HepG2 (cell line): Measurements from ENCODE around the gene SRRM3. TPM values are rescaled to one million over a fixed set of nuclear protein-coding genes. Genes with fewer than 3 reads are reported as not detected.

Source experiments
- GTF2F1 ChIP-seq: fragments of 150-350 bp; IDR thresholded peaks from 2 replicates; pipeline ENCODE4 v1.6.1; 2014; ENCODE audit warnings: low read length
- SPEN ChIP-seq: sonication (generic); formaldehyde crosslinking; IDR thresholded peaks from 2 replicates; pipeline ENCODE4 v1.5.1; 2020; ENCODE audit warnings: low read depth, mild to moderate bottlenecking, missing genetic modification reagents
- YY1 ChIP-seq: IDR thresholded peaks from 2 replicates; pipeline ENCODE4 v1.6.1; 2011; ENCODE audit warnings: low read length, low read depth, moderate library complexity, mild to moderate bottlenecking; ENCODE audit not compliant: insufficient read depth, insufficient replicate concordance
- ZBTB4 ChIP-seq: sonication (generic); formaldehyde crosslinking; IDR thresholded peaks from 2 replicates; pipeline ENCODE4 v1.4.0; 2020; ENCODE audit warnings: missing genetic modification reagents, mild to moderate bottlenecking, borderline replicate concordance
- ZNF629 ChIP-seq: sonication (generic); formaldehyde crosslinking; conservative IDR thresholded peaks from 2 replicates; pipeline ENCODE4 v1.5.0; 2020; ENCODE audit warnings: missing genetic modification reagents
- polyA plus RNA-seq, 8 experiments: library from polyadenylated mRNA; depleted of rRNA in 3 of 8; stranded (reverse) in 7 of 8; unstranded in 1 of 8; fragments of >200 nt; fragmentation: Illumina TruSeq in 4 of 8; extraction: Trizol in 4 of 8; gene quantifications; 2 replicates each; pipeline versions ENCODE4 v1.2.1 to v1.2.3, GENCODE V29; 2011 to 2016; ENCODE audit warnings: low read depth in 4 of 8, missing spikeins in 1 of 8, mixed read lengths in 1 of 8; ENCODE audit not compliant: insufficient read depth in 1 of 8
- total RNA-seq, 5 experiments: library from RNA; depleted of rRNA; stranded (reverse); fragments of >200 nt; fragmentation: Illumina TruSeq; extraction: Trizol; gene quantifications; 2 replicates each; pipeline ENCODE4 v1.2.3, GENCODE V29; 2016; ENCODE audit warnings: low read depth in 1 of 5
- TF ChIP-seq, protein P1 (sequence below): sonication (generic); formaldehyde crosslinking; IDR thresholded peaks from 2 replicates; pipeline ENCODE4 v1.4.0; 2020; ENCODE audit warnings: mild to moderate bottlenecking, missing genetic modification reagents, borderline replicate concordance

Gene SRRM3
- total and polyA plus RNA-seq, 2 of the 13 experiments (the other 11 are each of a cell fraction or from before 2014, with no cell fraction given) = 0.13 to 0.54 TPM

DNA sequence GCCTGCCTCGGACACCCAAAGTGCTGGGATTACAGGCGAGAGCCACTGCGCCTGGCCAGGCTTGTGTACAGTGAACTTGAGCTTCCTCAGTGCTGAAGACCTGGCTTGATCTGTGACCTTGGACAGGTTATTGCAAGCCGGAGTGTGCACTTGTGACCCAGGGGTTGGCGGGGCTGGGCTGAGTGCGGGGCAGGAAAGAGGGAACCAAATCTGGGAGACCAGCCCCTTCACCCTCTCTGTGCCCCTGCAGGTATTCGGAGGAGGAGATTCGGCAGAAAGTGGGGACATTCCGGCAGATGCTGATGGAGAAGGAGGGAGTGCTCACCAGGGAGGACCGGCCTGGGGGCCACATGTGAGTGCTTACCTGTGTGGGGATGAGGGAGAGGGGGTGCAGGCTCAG is 46.2 kb downstream of the SRRM3 start (continued):
- TF ChIP-seq ZBTB4 (CRISPR knock-in tag) = no peak
- TF ChIP-seq GTF2F1 = no peak
- TF ChIP-seq, protein P1, sequence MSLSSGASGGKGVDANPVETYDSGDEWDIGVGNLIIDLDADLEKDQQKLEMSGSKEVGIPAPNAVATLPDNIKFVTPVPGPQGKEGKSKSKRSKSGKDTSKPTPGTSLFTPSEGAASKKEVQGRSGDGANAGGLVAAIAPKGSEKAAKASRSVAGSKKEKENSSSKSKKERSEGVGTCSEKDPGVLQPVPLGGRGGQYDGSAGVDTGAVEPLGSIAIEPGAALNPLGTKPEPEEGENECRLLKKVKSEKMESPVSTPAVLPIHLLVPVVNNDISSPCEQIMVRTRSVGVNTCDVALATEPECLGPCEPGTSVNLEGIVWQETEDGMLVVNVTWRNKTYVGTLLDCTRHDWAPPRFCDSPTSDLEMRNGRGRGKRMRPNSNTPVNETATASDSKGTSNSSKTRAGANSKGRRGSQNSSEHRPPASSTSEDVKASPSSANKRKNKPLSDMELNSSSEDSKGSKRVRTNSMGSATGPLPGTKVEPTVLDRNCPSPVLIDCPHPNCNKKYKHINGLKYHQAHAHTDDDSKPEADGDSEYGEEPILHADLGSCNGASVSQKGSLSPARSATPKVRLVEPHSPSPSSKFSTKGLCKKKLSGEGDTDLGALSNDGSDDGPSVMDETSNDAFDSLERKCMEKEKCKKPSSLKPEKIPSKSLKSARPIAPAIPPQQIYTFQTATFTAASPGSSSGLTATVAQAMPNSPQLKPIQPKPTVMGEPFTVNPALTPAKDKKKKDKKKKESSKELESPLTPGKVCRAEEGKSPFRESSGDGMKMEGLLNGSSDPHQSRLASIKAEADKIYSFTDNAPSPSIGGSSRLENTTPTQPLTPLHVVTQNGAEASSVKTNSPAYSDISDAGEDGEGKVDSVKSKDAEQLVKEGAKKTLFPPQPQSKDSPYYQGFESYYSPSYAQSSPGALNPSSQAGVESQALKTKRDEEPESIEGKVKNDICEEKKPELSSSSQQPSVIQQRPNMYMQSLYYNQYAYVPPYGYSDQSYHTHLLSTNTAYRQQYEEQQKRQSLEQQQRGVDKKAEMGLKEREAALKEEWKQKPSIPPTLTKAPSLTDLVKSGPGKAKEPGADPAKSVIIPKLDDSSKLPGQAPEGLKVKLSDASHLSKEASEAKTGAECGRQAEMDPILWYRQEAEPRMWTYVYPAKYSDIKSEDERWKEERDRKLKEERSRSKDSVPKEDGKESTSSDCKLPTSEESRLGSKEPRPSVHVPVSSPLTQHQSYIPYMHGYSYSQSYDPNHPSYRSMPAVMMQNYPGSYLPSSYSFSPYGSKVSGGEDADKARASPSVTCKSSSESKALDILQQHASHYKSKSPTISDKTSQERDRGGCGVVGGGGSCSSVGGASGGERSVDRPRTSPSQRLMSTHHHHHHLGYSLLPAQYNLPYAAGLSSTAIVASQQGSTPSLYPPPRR = peak; percentile 84; the same call in 1 of the 2 replicates
- peak; percentile 67 for TF ChIP-seq SPEN (CRISPR knock-in tag)
- peak; percentile 31 for TF ChIP-seq YY1
- TF ChIP-seq ZNF629 (CRISPR knock-in tag) = 0 out of 2 replicates have a peak, but pooled peaks have one; percentile 31
- TF ChIP-seq, all 625 proteins: peak for 127
